Choroid plexus epithelial cell (primary cell): ENCODE data around the gene SLC30A4.

Experiments used
- DNase-seq: peaks from one replicate; pipeline ENCODE4 v3.0.0-alpha.2; 2010; ENCODE audit warnings: low read depth
- H3K4me3 ChIP-seq: 2 replicates; pipeline ENCODE4 v1.5.1; 2011; ENCODE audit warnings: low read depth, mild to moderate bottlenecking, control low read depth, low read length, moderate library complexity
- TF ChIP-seq, protein P1 (sequence below): conservative IDR thresholded peaks from 2 replicates; pipeline ENCODE4 v1.5.1; 2011; ENCODE audit warnings: low read depth, mild to moderate bottlenecking, control low read depth, inconsistent platforms, low read length, moderate library complexity

Gene SLC30A4

DNA sequence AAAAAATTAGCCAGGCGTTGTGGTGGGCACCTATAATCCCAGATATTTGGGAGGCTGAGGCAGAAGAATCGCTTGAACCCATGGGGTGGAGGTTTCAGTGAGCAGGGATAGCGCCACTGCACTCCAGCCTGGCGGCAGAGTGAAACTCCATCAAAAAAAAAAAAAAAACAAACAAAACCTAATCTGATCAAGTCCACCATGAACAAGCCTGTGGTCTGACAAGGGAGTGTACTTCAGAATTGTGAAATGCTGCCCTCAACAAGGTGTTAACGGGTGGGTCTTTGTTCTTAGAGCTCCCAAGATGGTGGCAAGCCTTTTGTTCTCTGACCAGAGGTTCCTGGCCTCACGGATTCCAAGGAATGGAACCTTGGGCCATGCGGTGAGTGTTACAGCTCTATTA, 24.2 kb upstream of the SLC30A4 start:
- TF ChIP-seq, protein P1, sequence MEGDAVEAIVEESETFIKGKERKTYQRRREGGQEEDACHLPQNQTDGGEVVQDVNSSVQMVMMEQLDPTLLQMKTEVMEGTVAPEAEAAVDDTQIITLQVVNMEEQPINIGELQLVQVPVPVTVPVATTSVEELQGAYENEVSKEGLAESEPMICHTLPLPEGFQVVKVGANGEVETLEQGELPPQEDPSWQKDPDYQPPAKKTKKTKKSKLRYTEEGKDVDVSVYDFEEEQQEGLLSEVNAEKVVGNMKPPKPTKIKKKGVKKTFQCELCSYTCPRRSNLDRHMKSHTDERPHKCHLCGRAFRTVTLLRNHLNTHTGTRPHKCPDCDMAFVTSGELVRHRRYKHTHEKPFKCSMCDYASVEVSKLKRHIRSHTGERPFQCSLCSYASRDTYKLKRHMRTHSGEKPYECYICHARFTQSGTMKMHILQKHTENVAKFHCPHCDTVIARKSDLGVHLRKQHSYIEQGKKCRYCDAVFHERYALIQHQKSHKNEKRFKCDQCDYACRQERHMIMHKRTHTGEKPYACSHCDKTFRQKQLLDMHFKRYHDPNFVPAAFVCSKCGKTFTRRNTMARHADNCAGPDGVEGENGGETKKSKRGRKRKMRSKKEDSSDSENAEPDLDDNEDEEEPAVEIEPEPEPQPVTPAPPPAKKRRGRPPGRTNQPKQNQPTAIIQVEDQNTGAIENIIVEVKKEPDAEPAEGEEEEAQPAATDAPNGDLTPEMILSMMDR: no peak
- no peak for DNase-seq
- H3K4me3 ChIP-seq: no peak overlapping the region

DNA sequence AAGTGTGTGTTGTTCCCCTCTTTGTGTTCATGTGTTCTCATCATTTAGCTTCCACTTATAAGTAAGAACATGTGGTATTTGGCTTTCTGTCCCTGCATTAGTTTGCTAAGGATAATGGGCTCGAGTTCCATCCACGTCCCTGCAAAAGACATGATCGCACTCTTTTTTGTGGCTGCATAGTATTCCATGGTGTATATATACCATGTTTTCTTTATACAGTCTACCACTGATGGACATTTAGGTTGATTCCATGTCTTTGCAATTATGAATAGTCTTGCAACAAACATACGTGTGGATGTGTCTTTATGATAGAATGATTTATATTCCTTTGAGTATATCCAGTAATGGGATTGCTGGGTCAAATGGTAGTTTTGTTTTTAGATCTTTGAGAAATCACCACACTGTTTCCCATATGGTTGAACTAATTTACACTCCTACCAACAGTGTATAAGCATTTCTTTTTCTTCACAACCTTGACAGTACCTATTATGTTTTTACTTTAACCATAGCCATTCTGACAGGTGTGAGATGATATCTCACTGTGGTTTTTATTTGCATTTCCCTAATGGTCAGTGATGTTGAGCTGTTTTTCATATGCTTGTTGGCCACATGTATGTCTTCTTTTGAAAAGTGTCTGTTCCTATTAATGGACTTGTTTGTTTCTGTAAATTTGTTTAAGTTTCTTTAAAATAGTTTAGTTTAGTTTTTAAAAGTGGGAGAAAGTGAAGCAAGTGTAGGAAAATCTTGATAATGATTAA, 21.9 kb upstream of the SLC30A4 start:
- TF ChIP-seq, protein P1: no peak
- DNase-seq: no peak
- no peak overlapping the region for H3K4me3 ChIP-seq

DNA sequence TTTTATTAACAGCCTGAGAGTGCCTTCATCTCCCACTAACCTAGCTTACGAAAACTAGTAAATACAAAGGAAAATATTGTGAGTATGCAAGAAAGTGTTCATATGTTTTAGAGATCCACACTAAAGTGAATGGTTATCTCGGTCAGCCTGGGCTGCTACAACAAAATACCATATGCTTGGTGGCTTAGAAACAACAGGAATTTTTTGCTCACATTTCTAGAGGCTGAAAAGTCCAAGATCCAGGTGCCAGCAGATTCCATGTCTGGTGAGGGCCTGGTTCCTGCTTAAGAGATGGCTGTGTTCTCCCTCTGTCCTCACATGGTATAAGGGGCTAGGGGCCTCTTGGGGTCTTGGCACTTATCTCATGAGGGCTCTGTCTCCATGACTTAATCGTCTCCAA, 20.5 kb upstream of the SLC30A4 start:
- no peak for DNase-seq
- TF ChIP-seq, protein P1: no peak
- no peak overlapping the region for H3K4me3 ChIP-seq

DNA sequence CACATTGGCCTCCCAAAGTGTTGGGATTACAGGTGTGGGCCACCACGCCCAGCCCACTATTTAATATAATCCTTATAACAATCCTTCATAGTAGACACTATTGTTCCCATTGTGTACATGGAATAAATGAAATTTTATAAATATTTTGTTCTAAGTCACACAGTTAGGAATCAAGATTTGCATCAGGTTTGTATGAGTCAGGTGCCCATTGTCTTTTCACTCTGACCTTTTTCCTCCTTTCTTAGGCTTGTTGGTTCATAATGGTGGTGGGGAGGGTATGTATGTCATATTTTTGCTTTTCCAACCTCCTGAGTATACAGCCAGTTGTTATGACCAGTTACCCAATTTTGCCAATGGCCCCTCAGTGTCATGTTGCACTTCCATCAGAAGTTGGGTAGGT, 18.0 kb upstream of the SLC30A4 start:
- DNase-seq: no peak
- TF ChIP-seq, protein P1: no peak
- no peak overlapping the region for H3K4me3 ChIP-seq

DNA sequence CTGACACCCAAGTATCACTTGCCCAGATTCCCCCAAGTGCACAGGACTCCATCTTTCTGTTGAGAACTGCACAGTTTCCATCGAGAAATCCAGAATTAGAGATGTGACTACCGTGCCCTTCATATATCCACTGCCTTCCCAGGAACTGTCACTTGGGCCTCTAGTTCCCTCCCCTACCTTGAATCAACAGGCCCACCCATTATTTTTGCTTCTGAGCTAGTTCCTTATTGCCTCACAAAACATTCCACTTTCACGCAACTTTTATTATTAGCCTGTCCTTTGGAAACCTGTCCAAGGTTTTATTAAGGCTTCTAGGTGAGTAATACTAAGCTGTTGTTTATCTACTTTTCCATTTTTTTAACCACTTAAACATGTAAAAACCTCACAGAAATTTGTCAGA, 17.1 kb upstream of the SLC30A4 start:
- TF ChIP-seq, protein P1: no peak
- no peak for DNase-seq
- H3K4me3 ChIP-seq: no peak overlapping the region

DNA sequence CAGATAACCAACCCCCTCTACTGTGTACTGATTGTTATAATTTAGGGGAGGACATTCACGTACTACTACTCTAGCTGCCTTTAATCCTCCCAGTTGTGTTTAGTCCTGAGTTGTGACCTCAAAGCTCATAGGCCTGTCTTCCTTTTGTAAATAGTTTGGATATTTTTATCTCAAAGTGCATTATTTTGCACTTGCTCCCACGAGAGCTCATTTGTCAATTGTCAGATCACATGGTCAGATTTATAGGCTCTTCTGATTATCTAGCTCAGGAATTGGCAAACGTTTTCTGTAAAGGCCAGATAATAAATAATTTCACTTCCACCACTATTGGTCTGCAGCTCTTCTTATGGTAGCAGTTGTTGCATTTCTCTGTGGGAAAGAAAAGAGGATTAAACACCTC, 14.4 kb upstream of the SLC30A4 start:
- DNase-seq: no peak
- no peak overlapping the region for H3K4me3 ChIP-seq
- TF ChIP-seq, protein P1: no peak

DNA sequence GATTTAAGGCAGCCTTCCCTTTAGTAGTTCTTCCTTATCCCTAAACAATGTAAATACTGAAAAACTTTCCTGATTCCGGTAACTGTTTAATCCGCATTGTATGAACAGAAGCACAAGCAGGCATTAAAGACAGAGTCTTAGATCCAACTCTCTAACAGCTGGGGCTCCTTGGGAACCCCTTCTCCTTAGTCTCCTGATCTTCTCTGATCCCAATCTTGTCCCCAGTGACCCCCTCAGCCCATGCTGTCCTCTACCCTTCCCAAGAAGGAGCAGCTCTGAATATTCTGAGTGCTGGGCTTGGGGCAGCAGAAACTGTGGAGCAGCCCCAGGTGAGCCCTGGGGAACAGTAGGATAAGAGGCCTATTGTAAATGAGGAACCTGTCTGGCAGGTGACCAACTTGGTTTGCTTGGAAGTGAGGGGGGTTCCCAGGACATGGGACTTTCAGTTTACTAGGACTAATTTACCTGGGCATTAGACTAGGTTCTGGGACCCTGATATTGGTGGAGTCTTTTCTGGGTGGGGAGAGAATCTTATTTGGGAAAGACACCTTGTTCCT, 13.0 kb upstream of the SLC30A4 start:
- no peak overlapping the region for H3K4me3 ChIP-seq
- DNase-seq: no peak
- TF ChIP-seq, protein P1: no peak
